GM18858 (cell line): ENCODE measurements around the gene TOM1L2.

Source experiments
- ATAC-seq: cut with Tn5 transposase; IDR thresholded peaks from one replicate; pipeline ENCODE4 v1.9.1; 2021; ENCODE audit not compliant: unreplicated experiment

The TOM1L2 gene

DNA sequence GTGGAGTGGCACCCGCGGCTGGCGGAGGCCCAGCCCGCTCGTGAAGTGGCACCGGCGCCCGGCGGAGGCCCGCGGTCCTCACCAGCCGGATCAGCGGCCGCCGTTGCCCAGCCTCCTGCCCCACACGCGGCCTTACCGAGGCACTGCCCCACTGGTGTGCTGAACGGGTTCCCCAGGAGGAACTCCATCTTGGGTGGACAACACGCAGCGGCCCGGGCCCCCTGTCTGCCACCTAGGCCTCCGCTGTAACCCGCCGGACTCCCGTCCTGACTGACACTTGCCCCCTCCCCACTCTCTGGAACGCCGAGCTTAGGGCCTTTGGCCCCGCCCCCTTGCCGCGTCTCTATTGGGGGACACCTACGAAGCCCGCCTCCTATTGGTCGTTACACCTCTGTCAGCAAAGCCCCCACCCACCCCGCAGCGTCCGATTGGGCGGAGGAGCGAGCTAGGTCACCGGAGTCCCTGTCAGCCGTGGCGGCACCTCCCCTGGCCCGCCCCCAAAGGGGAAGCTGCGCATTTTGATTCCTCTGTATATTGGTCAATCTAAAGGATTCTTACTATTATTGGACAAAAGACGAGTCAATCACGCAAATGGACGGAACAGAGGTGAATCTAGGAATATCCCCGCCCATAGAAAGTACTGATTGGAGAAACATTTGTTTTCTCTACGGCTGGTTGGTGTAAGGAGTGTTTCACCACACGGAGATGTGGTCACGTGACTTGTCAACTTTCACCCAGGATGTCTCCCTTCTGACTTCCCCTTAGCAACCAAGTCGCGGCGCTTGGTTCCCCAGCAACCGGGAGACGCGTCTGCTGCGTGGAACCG, at the start of gene TOM1L2, which contains the start of gene DRC3:
Gene TOM1L2, minus strand, starts transcription at position 275 of the 826 bp plus-strand sequence. Its CDS starts 87 bp downstream, at position 188.
Gene DRC3, plus strand, starts transcription at position 737 of the 826 bp plus-strand sequence. CDS start 4,737 bp downstream, outside the sequence.
- peak; percentile 88 for ATAC-seq

DNA sequence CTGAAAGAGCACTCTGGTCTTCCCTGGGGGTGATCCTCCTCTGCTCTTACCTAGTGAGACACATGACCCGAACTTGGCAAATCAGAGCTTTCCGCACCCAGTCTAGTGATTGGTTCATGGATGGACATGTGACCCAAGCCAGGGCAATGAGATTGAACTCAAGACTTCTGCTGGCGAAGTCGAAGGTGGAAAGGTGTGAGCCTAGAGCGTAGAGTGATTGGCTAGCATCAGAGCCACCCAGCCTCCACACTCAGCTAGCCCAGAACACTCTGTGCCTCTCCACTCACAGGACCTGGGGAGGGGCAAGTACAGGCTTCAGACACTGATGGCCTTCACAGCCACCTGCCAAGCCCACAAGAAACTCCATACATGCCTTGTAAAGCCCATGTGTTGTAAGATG, 49.2 kb upstream of the TOM1L2 start:
- ATAC-seq = no peak

DNA sequence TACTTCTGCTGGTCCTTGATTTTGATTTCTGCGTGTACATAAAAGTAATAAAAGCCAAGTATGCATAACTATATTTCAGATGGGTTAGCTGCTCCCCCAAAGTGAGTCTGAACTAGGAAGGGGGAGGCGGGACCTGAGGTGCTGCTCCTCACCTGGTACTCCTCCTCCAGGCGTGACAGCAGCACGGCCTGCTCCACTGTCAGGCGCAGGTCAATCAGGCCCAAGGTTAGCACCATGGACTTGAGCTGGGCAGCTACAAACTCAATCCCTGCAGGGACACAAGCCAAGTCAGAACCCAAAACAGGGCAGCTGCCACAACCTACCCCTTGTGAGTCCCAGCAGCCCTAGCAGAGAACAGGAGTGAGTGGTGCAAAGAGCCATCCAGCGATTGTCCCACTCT, 48.8 kb upstream of the TOM1L2 start:
- ATAC-seq = no peak

GRCh38 chr17:18019838-18020154, 47.6 kb upstream of the TOM1L2 start:
- no peak for ATAC-seq

GRCh38 chr17:18018411-18018921, 46.3 kb upstream of the TOM1L2 start:
- no peak for ATAC-seq

- no peak for ATAC-seq
Measured at GRCh38 chr17:18017958-18018357, 45.8 kb upstream of the TOM1L2 start.

DNA sequence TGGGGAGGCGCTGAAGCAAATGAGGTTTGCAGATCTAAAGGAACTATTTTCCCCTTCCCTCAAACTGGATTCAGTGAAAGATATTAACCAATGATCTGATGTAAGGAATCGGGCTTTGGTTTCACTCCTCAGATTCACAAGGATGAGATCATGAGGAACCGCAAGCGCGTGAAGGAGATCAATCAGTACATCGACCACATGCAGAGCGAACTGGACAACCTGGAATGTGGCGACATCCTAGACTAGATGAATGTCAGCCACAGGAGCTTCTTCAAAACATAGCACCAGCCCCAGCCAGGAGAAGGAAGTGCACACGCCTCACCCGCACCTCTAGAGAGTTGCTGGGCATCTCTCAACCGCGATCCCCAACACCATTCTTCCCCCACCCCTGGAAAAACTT, 44.2 kb upstream of the TOM1L2 start:
- ATAC-seq = no peak

GRCh38 chr17:18015593-18015992, 43.4 kb upstream of the TOM1L2 start:
- ATAC-seq = no peak

GRCh38 chr17:18014006-18014405, 41.8 kb upstream of the TOM1L2 start:
- no peak for ATAC-seq

- no peak for ATAC-seq
Measured at GRCh38 chr17:18011286-18011685, 39.1 kb upstream of the TOM1L2 start.

DNA sequence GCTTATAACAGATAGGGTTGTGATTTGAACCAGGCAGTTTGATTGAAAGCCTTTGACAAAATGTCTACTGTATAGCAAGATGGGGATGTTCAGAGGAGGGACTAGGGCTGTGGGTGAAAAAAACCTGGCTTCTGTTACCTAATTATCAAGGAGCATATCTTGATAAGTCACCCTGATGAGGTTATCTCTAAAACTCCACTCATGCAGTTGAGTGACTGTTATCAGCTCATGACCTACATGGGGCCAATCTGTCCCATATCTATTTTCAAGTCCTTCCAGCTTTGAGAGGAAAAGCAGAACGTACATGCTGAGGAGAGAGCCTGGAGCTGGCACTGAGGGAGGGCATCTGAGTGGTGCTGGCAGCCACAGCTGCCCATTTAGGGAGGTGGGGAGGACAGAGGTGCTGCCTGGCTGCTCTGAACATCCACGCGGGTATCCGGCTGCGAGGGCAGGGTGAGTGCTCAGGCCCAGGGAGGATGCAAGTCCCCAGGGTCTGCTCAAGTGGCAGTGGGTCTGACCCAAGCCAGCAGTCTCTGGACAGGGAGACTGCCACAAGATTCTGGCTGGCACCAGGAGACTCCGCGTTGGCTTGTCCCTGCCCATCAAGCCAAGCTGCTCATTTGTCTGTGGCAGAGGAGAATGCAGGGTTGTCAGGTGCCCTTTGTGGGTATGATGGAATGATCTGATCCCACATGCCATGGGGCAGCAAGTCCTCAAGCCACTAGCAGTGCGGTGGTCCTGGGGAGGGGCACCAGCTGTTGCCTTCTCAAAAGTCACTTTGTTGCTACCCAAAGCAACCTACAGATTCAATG, 37.6 kb upstream of the TOM1L2 start:
- ATAC-seq = no peak

DNA sequence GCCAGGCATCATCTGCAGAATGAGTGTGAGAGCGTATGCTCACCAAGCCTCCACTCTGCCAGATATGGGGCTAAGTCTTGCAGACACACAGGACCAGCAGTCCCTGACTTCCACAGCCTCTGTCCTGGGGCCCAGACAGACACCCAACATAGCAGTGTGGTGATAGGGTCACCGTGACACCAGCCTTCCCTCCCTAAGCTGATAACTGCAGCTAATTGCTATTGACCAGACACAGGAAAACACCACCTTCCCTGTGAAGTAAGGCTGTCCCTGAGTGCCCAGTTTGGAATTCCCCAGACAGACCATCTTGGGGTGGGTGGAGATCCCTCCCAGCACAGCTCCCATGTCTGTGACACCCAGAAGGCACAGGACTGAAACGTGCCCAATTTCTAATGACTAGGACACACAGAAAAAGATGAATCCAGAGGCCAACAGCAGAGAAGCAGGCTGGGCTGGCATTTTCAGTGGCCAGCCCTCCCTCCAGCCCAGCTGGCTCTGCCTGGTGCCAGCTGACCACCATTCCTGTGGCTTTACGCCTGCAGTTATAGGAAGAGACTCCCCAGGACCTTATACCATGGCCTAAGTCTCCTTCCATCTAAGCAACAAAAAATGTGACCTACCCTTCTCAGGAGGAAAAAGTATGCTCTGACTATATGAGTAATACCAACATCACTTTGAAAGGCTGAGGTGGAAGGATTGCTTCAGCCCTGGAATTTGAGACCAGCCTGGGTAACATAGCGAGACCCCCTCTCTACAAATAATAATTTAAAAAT, 36.5 kb upstream of the TOM1L2 start:
- no peak for ATAC-seq

DNA sequence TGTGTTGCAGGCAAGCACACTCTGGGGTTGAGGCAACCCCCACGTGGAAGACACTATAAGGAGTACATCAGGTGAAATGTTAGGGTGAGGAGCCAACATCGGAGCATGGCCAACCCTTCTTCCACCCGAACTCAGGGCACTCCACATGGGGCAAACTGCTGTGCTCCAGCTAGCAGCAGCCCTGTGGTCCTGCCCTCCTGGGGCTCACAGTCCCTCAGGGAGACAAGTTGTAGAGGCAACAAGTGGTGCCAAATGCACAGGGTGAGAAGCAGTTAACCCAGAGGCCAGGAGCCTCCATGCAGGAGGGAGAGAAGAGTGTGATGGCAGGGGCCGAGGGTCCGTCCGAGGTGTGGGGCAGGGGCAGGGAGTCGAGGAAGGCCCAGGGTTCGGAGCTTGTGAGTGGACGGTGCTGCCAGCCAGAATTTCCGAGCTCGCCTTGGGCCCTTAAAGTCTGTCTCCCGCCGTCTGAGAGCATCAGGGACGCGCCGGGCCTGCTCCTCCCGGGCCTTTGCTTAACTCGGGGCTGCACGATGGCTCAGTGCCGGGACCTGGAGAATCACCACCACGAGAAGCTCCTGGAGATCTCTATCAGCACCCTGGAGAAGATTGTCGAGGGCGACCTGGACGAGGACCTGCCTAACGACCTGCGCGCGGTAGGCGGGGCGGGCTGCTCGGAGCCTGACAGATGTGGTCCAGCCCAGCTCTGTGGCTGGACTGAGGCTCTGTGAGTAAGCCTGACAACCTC, 34.5 kb upstream of the TOM1L2 start:
- ATAC-seq = no peak

GRCh38 chr17:18005496-18005895, 33.3 kb upstream of the TOM1L2 start:
- no peak for ATAC-seq

DNA sequence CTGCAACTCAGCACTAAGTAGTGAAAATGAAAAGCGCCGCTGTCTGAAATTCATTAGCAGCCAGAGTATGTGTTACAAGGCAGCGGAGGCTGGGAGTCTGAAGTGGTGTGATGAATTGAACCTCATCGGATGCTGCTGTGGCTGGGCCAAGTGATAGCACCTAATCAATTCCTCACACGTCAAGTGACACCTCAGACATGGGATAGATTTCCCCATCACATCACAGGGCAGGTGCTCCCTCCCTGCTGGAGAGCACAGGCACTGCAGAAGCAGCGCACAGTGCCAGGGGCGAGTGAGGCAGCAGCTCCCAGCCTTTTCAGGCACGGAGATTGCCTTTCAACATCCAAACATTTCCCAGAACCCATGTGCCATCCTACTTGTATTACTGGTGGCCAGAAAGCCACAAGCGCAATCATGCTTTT, 32.7 kb upstream of the TOM1L2 start:
- no peak for ATAC-seq

- no peak for ATAC-seq
Measured at GRCh38 chr17:18004345-18004744, 32.1 kb upstream of the TOM1L2 start.

DNA sequence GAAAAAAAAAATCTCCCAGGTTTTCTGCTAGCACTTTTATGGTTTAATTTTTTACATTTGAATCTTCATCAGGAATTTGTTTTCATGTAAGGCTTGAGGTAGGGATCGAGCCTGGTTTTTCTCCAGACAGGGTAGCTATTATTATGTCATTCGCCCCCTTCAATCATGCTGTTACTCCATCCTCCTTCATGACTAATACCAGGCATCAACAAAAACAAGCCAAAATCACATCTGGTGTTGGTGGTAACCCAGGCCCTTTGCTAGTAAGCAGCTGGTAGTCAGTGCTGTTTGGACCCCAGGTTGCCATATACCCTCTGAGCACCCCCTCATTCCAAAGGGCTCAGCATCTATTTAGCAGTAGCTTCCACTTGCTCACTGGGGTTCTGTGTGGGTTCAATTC, 30.0 kb upstream of the TOM1L2 start:
- no peak for ATAC-seq

DNA sequence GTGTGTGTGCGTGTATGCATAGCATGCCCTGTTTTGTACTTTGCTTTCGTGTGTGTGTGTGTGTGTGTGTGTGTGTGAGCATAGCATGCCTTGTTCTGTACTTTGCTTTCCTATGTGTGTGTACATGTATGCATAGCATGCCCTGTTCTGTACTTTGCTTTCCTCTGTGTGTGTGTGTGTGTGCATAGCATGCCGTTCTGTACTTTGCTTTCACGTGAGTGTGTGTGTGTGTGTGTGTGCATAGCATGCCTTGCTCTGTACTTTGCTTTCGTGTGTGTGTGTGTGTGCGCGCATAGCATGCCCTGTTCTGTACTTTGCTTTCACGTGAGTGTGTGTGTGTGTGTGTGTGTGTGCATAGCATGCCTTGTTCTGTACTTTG, 27.8 kb upstream of the TOM1L2 start:
- ATAC-seq = no peak

- no peak for ATAC-seq
Measured at GRCh38 chr17:17999364-18000029, 27.3 kb upstream of the TOM1L2 start.

- ATAC-seq = no peak
Measured at GRCh38 chr17:17998934-17999333, 26.7 kb upstream of the TOM1L2 start.
